ENCODE results near the gene GLI3.

- TF ChIP-seq CTCF (conservative IDR thresholded peaks at IDR 0.05; ENCODE audit: low read length) (no peak), EZH2phosphoT487 (IDR thresholded peaks at IDR 0.05; ENCODE audit: borderline replicate concordance) (no peak)
These were observed 27.7 kb upstream of the GLI3 start for GRCh38 chr7:42264702-42265101.

Measured in Loucy (cell line).